Nephron (organoid): ENCODE data around the gene C19orf67.
A peak's percentile ranks its signal among the peaks of the same experiment; 100 is the strongest.

Experiments
- H3K27ac Mint-ChIP-seq, 3 experiments: 2 replicates each; pipeline ENCODE4 v1.8.0; 2020; ENCODE audit warnings: mixed read lengths in 3 of 3, mild to moderate bottlenecking in 2 of 3, moderate library complexity in 1 of 3
- H3K27me3 Mint-ChIP-seq: 2 replicates; pipeline ENCODE4 v1.8.0; 2021; ENCODE audit warnings: low read depth, mild to moderate bottlenecking, moderate library complexity, mixed read lengths
- H3K36me3 Mint-ChIP-seq: 2 replicates; pipeline ENCODE4 v1.8.0; 2020; ENCODE audit warnings: low read depth, mixed read lengths
- H3K4me1 Mint-ChIP-seq: 2 replicates; pipeline ENCODE4 v1.8.0; 2020; ENCODE audit warnings: mixed read lengths
- H3K4me3 Mint-ChIP-seq, 3 experiments: 2 replicates each; pipeline ENCODE4 v1.8.0; 2020; ENCODE audit warnings: mild to moderate bottlenecking in 3 of 3, mixed read lengths in 3 of 3, moderate library complexity in 2 of 3
- H3K9me3 Mint-ChIP-seq: 2 replicates; pipeline ENCODE4 v1.8.0; 2020; ENCODE audit warnings: mixed read lengths
- CTCF ChIP-seq, 3 experiments: fragments of 200-600 bp; sonication (generic); IDR thresholded peaks; one replicate each; pipeline ENCODE4 v1.5.0; 2021; ENCODE audit warnings: antibody characterized with exemption in 3 of 3; ENCODE audit not compliant: unreplicated experiment in 3 of 3

Gene C19orf67

GRCh38 chr19:14059093-14059480 lies 26.5 kb downstream of the C19orf67 start:
- peaks cover 4% of the 10 kb centered on the region for H3K4me1 Mint-ChIP-seq
- peak overlapping the region; percentile 64 to 85 (median 84) for H3K4me3 Mint-ChIP-seq
- no peaks in the 10 kb centered on the region for H3K9me3 Mint-ChIP-seq
- no peak overlapping the region for H3K27ac Mint-ChIP-seq
- peak; percentile 42 to 54 (median 51) for TF ChIP-seq CTCF (IDR thresholded peaks at IDR 0.05; ENCODE audit: unreplicated experiment in 3 of 3)
- peaks cover 5% of the 10 kb centered on the region for H3K36me3 Mint-ChIP-seq
- H3K27me3 Mint-ChIP-seq, result peaks cover 48% of the 10 kb centered on the region

- H3K27ac Mint-ChIP-seq, result no peak overlapping the region
- H3K9me3 Mint-ChIP-seq, result no peaks in the 10 kb centered on the region
- peaks cover 4% of the 10 kb centered on the region for H3K4me1 Mint-ChIP-seq
- TF ChIP-seq CTCF (IDR thresholded peaks at IDR 0.05; ENCODE audit: unreplicated experiment in 3 of 3), result no peak
- peaks cover 52% of the 10 kb centered on the region for H3K27me3 Mint-ChIP-seq
- H3K4me3 Mint-ChIP-seq, result peak overlapping the region; percentile 64 to 85 (median 84)
- peaks cover 9% of the 10 kb centered on the region for H3K36me3 Mint-ChIP-seq
These were observed 27.1 kb downstream of the C19orf67 start for GRCh38 chr19:14058182-14059092.

GRCh38 chr19:14056741-14057356 lies 28.7 kb downstream of the C19orf67 start:
- Mint-ChIP-seq H3K9me3 (peaks cover 3% of the 10 kb centered on the region), H3K4me3 (peak overlapping the region; percentile 77 to 81 (median 81)), H3K4me1 (peaks cover 4% of the 10 kb centered on the region), H3K27ac (no peak overlapping the region), H3K27me3 (peaks cover 52% of the 10 kb centered on the region), H3K36me3 (peaks cover 14% of the 10 kb centered on the region)
- no peak for TF ChIP-seq CTCF (IDR thresholded peaks at IDR 0.05; ENCODE audit: unreplicated experiment in 3 of 3)

- peaks cover 50% of the 10 kb centered on the region for H3K27me3 Mint-ChIP-seq
- H3K4me3 Mint-ChIP-seq, result peak overlapping the region; percentile 5 to 81 (median 77)
- TF ChIP-seq CTCF (IDR thresholded peaks at IDR 0.05; ENCODE audit: unreplicated experiment in 3 of 3), result no peak
- H3K4me1 Mint-ChIP-seq, result peaks cover 4% of the 10 kb centered on the region
- no peak overlapping the region for H3K27ac Mint-ChIP-seq
- peaks cover 3% of the 10 kb centered on the region for H3K9me3 Mint-ChIP-seq
- H3K36me3 Mint-ChIP-seq, result peaks cover 14% of the 10 kb centered on the region
These were observed 29.4 kb downstream of the C19orf67 start for GRCh38 chr19:14056069-14056666.

- Mint-ChIP-seq H3K9me3 (peaks cover 3% of the 10 kb centered on the region), H3K27ac (no peak overlapping the region), H3K4me3 (no peak overlapping the region), H3K27me3 (peaks cover 43% of the 10 kb centered on the region), H3K36me3 (peaks cover 16% of the 10 kb centered on the region), H3K4me1 (peaks cover 4% of the 10 kb centered on the region)
- TF ChIP-seq CTCF (IDR thresholded peaks at IDR 0.05; ENCODE audit: unreplicated experiment in 3 of 3), result no peak
These were observed 30.2 kb downstream of the C19orf67 start for GRCh38 chr19:14055396-14055795.
